GM18867 (cell line): ENCODE data around the gene SPANXN2.
"Not testable (repeated sequence)": the region's sequence is repeated elsewhere in the genome, so short reads cannot be mapped to it uniquely, and the experiment has no call there.

Experiments
- ATAC-seq: cut with Tn5 transposase; IDR thresholded peaks from one replicate; pipeline ENCODE4 v1.9.1; 2021; ENCODE audit warnings: mild to moderate bottlenecking, moderate library complexity; ENCODE audit not compliant: unreplicated experiment

The SPANXN2 gene, protein sequence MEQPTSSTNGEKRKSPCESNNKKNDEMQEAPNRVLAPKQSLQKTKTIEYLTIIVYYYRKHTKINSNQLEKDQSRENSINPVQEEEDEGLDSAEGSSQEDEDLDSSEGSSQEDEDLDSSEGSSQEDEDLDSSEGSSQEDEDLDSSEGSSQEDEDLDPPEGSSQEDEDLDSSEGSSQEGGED

DNA sequence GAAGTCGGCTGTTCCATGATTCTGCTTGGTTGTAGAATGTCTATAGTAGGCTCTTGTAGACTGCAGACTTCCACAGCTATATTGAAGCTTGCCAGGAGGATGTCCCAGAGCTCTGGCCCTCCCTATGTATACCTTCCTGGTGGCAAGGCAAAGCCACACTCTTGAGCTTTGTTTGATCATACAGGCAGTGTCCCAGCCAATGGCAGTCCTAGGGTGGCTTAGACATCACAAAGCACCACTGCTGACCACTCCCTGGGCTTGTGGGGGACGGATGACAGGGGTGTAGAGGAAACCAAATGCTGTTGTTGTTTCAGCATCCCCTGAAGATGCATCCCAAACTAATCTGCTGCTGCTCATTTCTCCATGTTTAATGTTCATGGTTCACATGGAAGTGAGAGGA is at the start of gene SPANXN2:
Gene SPANXN2, minus strand, starts transcription at position 101 of the 400 bp plus-strand sequence. Its CDS starts 84 bp downstream, at position 17.
- ATAC-seq: not testable (repeated sequence)

DNA sequence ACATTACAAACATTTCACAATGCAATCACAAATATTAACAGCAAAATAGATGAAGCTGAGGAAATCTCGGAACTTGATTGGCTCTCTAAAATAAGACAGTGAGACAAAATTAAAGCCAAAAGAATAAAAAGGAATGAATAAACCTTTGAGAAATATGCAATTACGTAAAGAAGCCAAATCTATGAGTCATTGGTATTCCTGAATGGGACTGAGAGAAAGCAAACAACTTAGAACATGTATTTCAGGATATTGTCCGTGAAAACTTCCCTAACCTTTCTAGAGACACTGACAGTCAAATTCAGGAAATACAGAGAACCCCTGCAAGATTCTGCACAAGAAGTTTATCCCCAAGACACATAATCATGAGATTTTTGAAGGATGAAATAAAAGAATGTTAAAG is 48.4 kb upstream of the SPANXN2 start:
- ATAC-seq: no peak

DNA sequence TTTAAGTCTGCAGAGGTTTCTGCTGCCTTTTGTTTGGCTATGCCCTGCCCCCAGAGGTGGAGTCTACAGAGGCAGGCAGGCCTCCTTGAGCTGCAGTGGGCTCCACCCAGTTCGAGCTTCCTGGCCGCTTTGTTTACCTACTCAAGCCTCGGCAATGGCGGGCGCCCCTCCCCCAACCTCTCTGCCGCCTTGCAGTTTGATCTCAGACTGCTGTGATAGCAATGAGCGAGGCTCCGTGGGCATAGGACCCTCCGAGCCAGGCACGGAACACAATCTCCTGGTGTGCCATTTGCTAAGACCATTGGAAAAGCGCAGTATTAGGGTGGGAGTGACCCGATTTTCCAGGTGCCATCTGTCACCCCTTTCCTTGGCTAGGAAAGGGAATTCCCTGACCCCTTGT is 47.2 kb upstream of the SPANXN2 start:
- not testable (repeated sequence) for ATAC-seq

DNA sequence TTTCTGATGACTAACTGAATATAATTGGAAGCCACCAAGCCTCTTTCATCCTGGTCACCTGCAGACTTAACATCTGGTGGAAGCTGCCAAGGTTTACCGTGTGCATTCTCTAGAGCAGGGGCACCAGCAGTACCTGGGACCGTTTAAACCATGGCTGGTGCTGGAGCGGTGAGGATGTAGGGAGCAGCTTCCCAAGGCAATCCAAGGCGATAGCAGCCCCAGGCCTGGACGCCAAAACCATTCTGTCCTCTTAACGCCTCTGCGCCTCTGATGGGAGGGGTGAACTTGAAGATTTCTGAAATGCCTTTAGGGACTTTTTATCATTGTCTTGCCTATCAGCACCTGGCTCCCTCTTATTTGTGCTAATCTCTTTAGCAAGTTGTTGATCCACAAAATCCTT is 37.3 kb upstream of the SPANXN2 start:
- no peak for ATAC-seq

DNA sequence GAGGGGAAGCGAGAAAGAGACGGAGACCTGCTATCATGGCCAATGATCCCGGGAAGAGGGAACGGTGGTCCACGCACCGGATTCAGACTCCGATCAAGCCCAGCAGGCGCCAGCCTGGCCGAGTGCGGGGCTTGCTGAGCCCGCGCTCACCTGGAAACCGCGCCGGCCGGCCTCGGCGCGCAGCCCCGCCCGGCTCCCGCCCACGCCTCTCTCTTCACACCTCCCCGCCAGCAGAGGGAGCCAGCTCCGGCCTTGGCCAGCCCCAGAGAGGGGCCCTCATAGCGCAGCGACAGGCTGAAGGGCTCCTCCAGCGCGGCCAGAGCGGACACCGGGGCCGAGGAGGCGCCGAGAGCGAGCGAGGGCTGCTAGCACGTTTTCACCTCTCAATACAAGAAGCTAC is 36.8 kb upstream of the SPANXN2 start:
- ATAC-seq: no peak

DNA sequence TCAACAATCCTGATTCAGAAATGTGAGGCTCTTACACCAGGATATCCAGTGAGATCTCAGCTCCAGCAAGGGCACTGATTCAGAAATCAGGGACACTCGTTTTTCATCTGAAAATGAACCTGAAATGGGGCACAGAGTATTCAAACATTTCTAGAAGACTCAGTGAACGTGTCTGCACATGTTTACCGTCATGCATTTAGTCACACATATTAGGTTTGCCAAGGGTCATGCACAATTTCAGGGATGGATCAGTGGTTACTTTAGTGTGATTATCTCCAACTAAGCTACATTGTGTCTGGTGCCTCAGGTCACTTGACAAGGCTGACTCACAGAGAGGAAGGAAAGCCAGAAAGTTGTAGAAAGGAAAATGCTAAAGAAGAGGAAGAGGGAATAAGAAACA is 33.6 kb upstream of the SPANXN2 start:
- no peak for ATAC-seq

DNA sequence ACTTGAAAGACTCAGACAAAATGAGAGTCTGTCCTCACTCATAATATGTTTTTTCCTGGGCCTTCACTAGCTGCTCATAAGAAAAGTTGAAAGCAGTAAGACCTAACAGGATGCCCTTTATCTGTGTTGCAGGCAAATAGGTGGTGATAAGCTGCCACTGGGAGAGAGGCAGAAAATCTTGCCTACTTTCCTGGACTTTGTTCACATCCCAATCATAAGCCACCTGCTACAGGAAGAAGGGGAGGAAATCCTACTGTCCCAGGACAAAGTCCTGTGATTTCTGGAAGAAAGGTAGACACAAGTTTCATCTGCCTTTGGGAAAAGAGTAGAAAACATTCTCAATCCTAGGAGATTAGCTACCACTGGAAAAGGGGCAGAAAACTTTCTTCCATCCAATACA is 13.3 kb upstream of the SPANXN2 start:
- no peak for ATAC-seq

DNA sequence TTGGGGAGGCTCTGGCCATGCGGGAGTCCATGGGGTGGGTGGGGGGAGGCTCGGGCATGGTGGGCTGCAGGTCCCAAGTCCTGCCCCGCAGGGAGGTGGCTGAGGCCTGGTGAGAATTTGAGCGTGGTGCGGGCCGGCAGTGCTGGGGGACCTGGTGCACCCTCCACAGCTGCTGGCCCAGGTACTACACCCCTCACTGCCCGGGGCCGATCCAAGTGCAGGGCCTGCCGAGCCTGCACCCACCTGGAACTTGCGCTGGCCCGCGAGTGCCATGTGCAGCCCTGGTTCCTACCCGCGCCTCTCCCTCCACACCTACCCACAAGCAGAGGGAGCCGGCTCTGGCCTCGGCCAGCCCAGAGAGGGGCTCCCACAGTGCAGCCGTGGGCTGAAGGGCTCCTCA is 5.7 kb upstream of the SPANXN2 start:
- no peak for ATAC-seq

DNA sequence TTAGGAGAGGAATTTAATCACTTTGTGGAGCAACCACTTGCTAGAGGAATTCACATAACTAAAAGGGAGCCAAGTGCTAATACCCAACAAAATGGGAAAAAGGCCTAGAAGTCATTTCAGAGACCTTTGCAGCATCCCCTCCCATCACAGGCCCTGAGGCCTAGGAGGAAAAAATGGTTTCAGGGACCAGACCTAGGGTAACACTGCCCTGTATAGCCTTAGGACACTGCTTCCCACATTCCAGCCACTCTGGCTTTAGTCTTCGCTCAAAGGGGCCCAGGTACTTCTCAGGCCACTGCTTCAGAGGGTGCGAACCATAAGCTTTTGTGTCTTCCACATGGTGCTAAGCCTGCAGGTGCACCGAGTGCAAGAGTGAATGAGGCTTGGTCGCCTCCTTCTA is 19.1 kb downstream of the SPANXN2 start:
- no peak for ATAC-seq

DNA sequence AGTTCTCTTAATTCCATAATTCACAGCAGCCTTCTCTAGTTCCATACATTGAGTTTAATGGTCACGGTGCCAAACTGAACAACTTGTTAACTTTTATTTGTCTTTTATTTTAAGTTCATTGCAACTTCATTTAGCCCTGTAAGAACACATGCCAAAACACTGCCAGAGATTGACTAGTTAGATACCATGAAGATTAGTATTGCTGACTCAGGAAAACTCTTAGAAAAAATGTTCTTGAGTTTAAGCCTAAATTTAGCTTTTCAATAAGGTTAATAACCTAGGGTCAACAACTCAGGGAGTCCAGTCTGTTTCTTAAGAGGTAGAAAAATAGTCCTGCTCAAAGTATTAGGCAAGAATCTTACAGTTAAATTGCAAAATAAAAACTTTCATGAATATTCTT is 25.7 kb downstream of the SPANXN2 start:
- no peak for ATAC-seq

DNA sequence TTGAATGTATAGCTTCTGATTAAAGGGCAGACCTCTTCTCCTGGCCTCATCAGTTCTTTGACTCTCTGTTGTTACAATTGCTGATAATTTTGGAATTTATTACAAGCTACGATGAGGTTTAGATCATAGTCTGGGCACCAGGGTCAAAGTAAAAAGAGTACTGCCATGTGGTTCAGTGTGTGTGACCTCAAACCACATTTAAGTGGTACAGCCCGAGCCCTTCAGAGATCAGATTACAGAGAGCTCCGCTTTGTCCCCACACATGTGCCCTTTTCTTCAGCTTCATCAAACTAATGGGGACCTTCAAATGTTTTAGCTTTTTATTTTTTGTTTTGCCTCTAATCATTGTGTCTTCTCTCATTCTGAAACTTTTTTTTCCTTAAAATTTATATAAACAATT is 37.1 kb downstream of the SPANXN2 start:
- ATAC-seq: no peak

DNA sequence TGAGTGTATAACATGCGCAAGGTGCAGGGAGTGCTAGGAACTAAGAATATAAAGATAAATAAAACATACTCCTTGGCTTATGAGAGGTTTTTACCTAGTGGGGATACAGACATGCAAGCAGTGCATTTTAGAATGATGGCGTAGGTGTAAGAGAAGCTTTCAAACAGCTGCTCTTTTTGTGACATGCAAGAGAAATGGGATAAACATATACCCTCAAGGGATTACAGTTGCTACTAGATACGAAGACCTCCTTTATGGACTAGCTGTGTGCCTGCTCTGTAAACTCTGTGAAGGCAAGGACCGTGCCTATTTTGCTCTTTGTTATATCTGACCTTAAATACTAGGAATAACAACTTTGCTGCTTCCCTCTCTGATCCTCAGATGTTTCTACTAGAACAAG is 45.6 kb downstream of the SPANXN2 start:
- ATAC-seq: no peak

DNA sequence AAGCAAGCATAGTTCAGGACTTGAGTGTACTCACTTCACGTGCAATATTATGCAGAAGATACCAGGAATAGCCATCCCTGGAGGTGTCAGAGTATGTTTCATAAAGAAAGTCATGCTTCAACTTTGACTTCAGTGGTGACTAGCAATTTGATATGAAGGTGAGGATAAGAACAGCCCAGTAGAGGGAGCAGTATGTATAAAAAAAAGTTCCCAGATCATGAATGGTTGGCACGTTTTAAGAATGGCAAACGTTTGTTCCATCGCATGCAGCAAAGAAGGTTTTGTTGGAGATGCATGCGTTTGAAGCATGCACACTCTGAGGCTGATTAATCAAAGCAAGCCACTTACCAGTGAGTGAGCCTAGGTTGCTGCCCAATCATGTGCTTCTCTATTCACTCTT is 51.2 kb downstream of the SPANXN2 start:
- no peak for ATAC-seq

DNA sequence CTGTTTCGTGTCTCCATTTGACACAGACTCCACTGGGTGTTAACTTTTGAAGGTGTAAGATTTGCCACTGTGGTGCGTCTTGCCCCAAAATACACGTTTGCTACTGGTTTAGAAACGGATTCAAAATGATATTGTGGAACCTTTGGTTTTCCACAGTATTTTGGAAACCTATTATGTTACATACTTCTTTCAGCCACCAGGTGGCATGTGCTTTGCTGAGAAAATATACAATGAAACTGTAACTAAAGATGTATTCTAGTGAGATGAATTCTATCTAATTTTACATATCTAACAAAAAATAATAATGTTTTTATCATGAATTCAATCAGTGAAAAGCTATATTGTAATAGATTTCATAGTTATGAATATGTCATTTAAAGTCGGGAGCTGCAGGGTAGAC is 56.2 kb downstream of the SPANXN2 start:
- ATAC-seq: no peak

DNA sequence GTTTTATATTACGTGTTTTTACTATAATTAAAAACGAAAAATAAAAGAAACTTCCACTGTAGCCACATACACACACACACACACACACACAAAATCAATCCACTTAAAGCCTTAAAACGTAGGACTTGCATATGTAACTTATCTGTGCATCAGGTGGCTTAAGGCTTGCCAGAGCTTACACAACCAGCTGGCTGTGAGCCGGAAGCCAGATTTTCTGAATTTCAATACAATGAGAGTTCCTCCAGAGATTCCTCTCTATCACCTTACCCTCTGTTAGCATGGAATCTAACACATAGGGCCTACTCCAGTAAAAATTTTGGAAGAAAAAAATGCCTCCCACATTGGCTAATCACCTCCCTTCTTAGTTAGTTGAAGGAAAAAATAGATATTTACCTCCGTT is 56.8 kb downstream of the SPANXN2 start:
- ATAC-seq: no peak
